ENCODE results near the gene UCHL5. TPM values are rescaled to one million over a fixed set of nuclear protein-coding genes. Genes with fewer than 3 reads are reported as not detected.
"Not testable (repeated sequence)": the region's sequence is repeated elsewhere in the genome, so short reads cannot be mapped to it uniquely, and the experiment has no call there.

Gene UCHL5
- total and polyA plus RNA-seq, 2 donors (not counting 1 experiment from before 2014, with no cell fraction given), result 7.8 to 31.5 TPM

DNA sequence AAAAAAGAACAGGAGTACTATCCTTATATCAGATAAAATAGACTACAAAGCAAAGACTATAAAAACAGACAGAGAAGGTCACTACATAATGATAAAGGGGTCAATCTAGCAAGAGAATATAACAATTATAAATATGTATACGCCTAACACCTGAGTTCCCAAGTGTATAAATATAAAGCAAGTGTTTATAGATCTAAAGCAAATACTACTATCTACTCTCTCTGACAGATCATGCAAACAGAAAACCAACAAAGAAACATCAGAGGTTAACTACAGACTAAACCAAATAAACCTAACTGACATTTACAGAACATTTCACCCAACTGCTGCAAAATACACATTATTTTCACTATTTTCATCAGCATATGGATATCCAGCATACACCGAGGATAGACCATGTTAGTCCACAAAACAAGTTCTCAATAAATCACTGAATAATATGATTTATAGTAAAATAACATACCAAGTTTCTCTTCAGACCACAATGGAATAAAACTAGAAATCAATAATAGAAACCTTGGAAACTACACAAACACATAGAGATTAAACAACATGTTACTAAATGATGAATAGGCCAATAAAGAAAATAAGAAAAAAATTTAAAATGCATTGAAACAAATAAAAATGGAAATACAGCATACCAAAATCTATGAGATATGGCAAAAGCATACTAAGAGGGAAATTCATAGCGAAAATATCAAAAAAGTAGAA, 22.7 kb downstream of the UCHL5 start:
- no peak overlapping the region for H3K4me2 ChIP-seq (replicated peaks; ENCODE audit: low read depth, low read length, poor library complexity, severe bottlenecking)
- Mint-ChIP-seq H3K27ac (no peak overlapping the region), H3K4me1 (peaks cover 8% of the 10 kb centered on the region), H3K9me3 (ENCODE audit: insufficient read depth) (no peaks in the 10 kb centered on the region), H3K4me3 (no peak overlapping the region), H3K27me3 (no peaks in the 10 kb centered on the region)
- peaks cover 11% of the 10 kb centered on the region for H4K20me1 ChIP-seq (ENCODE audit: control insufficient read depth, insufficient read depth, low read length, poor library complexity, severe bottlenecking)
- DNase-seq, result no peak
- TF ChIP-seq EZH2 (IDR thresholded peaks at IDR 0.05; ENCODE audit: borderline replicate concordance, insufficient read depth, low read depth, low read length, poor library complexity, severe bottlenecking) (no peak), CTCF (IDR thresholded peaks at IDR 0.05) (no peak)
- peaks cover 0 to 2% (median 0%) of the 10 kb centered on the region in 3 donors for H3K9me3 ChIP-seq (ENCODE audit: control extremely low read depth in 1 of 3, control insufficient read depth in 2 of 3, insufficient read depth in 1 of 3, low read length in 2 of 3)
- CTCF ChIA-PET, result no interaction called here
- no peak for ATAC-seq (ENCODE audit: low read depth)
- H3K79me2 ChIP-seq (ENCODE audit: control insufficient read depth, insufficient read depth, low read length), result peaks cover 37% of the 10 kb centered on the region
- H3K27ac ChIP-seq (ENCODE audit: low read length in 2 of 2), result no peak overlapping the region
- H2AFZ ChIP-seq (ENCODE audit: insufficient read depth, low read depth, low read length, poor library complexity, severe bottlenecking), result no peak overlapping the region
- no peak overlapping the region for H3K9ac ChIP-seq (ENCODE audit: low read length)
- no peaks in the 10 kb centered on the region for H3K36me3 ChIP-seq (replicated peaks in 1 of 2; ENCODE audit: control extremely low read depth in 1 of 2, control insufficient read depth in 1 of 2, extremely low read depth in 1 of 2, insufficient read depth in 2 of 2, low read length in 1 of 2)
- POLR2A ChIA-PET, result no interaction called here
- intact Hi-C loops (cut with micrococcal nuclease), result no loop called here
- no peaks in the 10 kb centered on the region for H3K27me3 ChIP-seq (replicated peaks in 1 of 4; ENCODE audit: control extremely low read depth in 1 of 4, control insufficient read depth in 3 of 4, insufficient read depth in 4 of 4, low read length in 3 of 4)
- H3K4me1 ChIP-seq (ENCODE audit: control insufficient read depth in 2 of 2, insufficient read depth in 2 of 2, low read length in 2 of 2), result no peaks in the 10 kb centered on the region
- no CpG with 5 or more reads among the region's 3 CpGs for WGBS (ENCODE audit: insufficient coverage)
- no peak overlapping the region for H3K4me3 ChIP-seq (ENCODE audit: control extremely low read depth in 1 of 5, extremely low read depth in 1 of 5, insufficient read depth in 1 of 5, low read depth in 2 of 5, low read length in 4 of 5)

DNA sequence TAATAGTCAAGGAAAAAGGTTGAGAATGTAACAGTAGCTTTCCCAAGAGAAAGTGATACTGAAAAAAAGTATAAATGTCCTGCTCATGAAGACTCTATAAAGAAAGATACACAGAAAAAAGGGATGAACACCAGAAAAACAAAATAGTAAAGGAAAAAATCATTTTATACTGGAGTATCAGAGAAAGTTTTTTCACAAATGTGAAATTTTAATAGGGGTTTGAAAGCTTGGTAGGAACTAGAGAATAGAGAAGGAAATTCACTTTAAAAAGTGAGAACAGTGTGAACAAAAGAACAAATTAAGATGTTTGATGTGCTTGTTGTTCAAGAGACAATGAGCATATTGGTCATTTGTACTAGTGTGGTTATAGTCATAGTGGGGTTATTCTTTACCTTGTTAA, 25.6 kb downstream of the UCHL5 start:
- H3K27ac ChIP-seq (ENCODE audit: low read length in 2 of 2), result no peak overlapping the region
- H2AFZ ChIP-seq (ENCODE audit: insufficient read depth, low read depth, low read length, poor library complexity, severe bottlenecking), result no peak overlapping the region
- H3K9me3 Mint-ChIP-seq (ENCODE audit: insufficient read depth), result no peaks in the 10 kb centered on the region
- H3K9me3 ChIP-seq (ENCODE audit: control extremely low read depth in 1 of 3, control insufficient read depth in 2 of 3, insufficient read depth in 1 of 3, low read length in 2 of 3), result peaks cover 0 to 2% (median 0%) of the 10 kb centered on the region in 3 donors
- CTCF ChIA-PET, result no interaction called here
- POLR2A ChIA-PET, result no interaction called here
- H3K4me3 Mint-ChIP-seq, result no peak overlapping the region
- peaks cover 0 to 3% of the 10 kb centered on the region in 2 experiments for H3K36me3 ChIP-seq (replicated peaks in 1 of 2; ENCODE audit: control extremely low read depth in 1 of 2, control insufficient read depth in 1 of 2, extremely low read depth in 1 of 2, insufficient read depth in 2 of 2, low read length in 1 of 2)
- intact Hi-C loops (cut with micrococcal nuclease), result no loop called here
- DNase-seq (no peak), ATAC-seq (ENCODE audit: low read depth) (no peak)
- no peaks in the 10 kb centered on the region for H3K27me3 ChIP-seq (replicated peaks in 1 of 4; ENCODE audit: control extremely low read depth in 1 of 4, control insufficient read depth in 3 of 4, insufficient read depth in 4 of 4, low read length in 3 of 4)
- H3K79me2 ChIP-seq (ENCODE audit: control insufficient read depth, insufficient read depth, low read length), result peaks cover 37% of the 10 kb centered on the region
- peaks cover 11% of the 10 kb centered on the region for H4K20me1 ChIP-seq (ENCODE audit: control insufficient read depth, insufficient read depth, low read length, poor library complexity, severe bottlenecking)
- no peaks in the 10 kb centered on the region for H3K4me1 ChIP-seq (ENCODE audit: control insufficient read depth in 2 of 2, insufficient read depth in 2 of 2, low read length in 2 of 2)
- no peak overlapping the region for H3K4me3 ChIP-seq (ENCODE audit: control extremely low read depth in 1 of 5, extremely low read depth in 1 of 5, insufficient read depth in 1 of 5, low read depth in 2 of 5, low read length in 4 of 5)
- TF ChIP-seq CTCF (IDR thresholded peaks at IDR 0.05) (no peak), EZH2 (IDR thresholded peaks at IDR 0.05; ENCODE audit: borderline replicate concordance, insufficient read depth, low read depth, low read length, poor library complexity, severe bottlenecking) (no peak)
- H3K4me2 ChIP-seq (replicated peaks; ENCODE audit: low read depth, low read length, poor library complexity, severe bottlenecking), result no peak overlapping the region
- no peaks in the 10 kb centered on the region for H3K27me3 Mint-ChIP-seq
- no peak overlapping the region for H3K9ac ChIP-seq (ENCODE audit: low read length)
- H3K4me1 Mint-ChIP-seq, result peaks cover 6% of the 10 kb centered on the region
- H3K27ac Mint-ChIP-seq, result no peak overlapping the region

GRCh38 chr1:193032643-193033427, 26.3 kb downstream of the UCHL5 start:
- POLR2A ChIA-PET; H3K4me1 Mint-ChIP-seq; H3K4me1 ChIP-seq (ENCODE audit: control insufficient read depth in 2 of 2, insufficient read depth in 2 of 2, low read length in 2 of 2); H3K27me3 ChIP-seq (replicated peaks in 1 of 4; ENCODE audit: control extremely low read depth in 1 of 4, control insufficient read depth in 3 of 4, insufficient read depth in 4 of 4, low read length in 3 of 4); H3K4me3 Mint-ChIP-seq; H3K27ac ChIP-seq (ENCODE audit: low read length in 2 of 2); intact Hi-C loops (cut with micrococcal nuclease); ATAC-seq (ENCODE audit: low read depth); H3K36me3 ChIP-seq (replicated peaks in 1 of 2; ENCODE audit: control extremely low read depth in 1 of 2, control insufficient read depth in 1 of 2, extremely low read depth in 1 of 2, insufficient read depth in 2 of 2, low read length in 1 of 2); H3K4me2 ChIP-seq (replicated peaks; ENCODE audit: low read depth, low read length, poor library complexity, severe bottlenecking); H2AFZ ChIP-seq (ENCODE audit: insufficient read depth, low read depth, low read length, poor library complexity, severe bottlenecking); H3K27ac Mint-ChIP-seq; DNase-seq; H3K9ac ChIP-seq (ENCODE audit: low read length); H3K9me3 ChIP-seq (ENCODE audit: control extremely low read depth in 1 of 3, control insufficient read depth in 2 of 3, insufficient read depth in 1 of 3, low read length in 2 of 3); H3K27me3 Mint-ChIP-seq; H3K9me3 Mint-ChIP-seq (ENCODE audit: insufficient read depth); H3K4me3 ChIP-seq (ENCODE audit: control extremely low read depth in 1 of 5, extremely low read depth in 1 of 5, insufficient read depth in 1 of 5, low read depth in 2 of 5, low read length in 4 of 5): not testable (repeated sequence)
- peaks cover 37% of the 10 kb centered on the region for H3K79me2 ChIP-seq (ENCODE audit: control insufficient read depth, insufficient read depth, low read length)
- peaks cover 11% of the 10 kb centered on the region for H4K20me1 ChIP-seq (ENCODE audit: control insufficient read depth, insufficient read depth, low read length, poor library complexity, severe bottlenecking)
- no CpG with 5 or more reads among the region's 9 CpGs for WGBS (ENCODE audit: insufficient coverage)
- CTCF ChIA-PET, result interaction anchor here (0.8 to 1.8 kb wide), 6 partner anchors 9 to 558 kb away, joined by 3 to 11 read pairs (median 8); partner anchors contain the start of genes RO60 and UCHL5
